Upper lobe of right lung (tissue), 1 donor: ENCODE data around the gene RGMA. TPM values are rescaled to one million over a fixed set of nuclear protein-coding genes. Genes with fewer than 3 reads are reported as not detected.
"Not testable (repeated sequence)": the region's sequence is repeated elsewhere in the genome, so short reads cannot be mapped to it uniquely, and the experiment has no call there.

Source experiments
- ATAC-seq: fragments of 200-7000 bp; cut with Tn5 transposase; one replicate; pipeline ENCODE4 v1.9.1; 2020; ENCODE audit warnings: mild to moderate bottlenecking, moderate library complexity
- DNase-seq: peaks from one replicate; pipeline ENCODE4 v3.0.0-alpha.2; 2020
- H3K27ac ChIP-seq: fragments of 200-600 bp; one replicate; pipeline ENCODE4 v1.8.0; 2022
- H3K27me3 ChIP-seq: fragments of 200-600 bp; one replicate; pipeline ENCODE4 v1.8.0; 2022; ENCODE audit warnings: mild to moderate bottlenecking
- H3K36me3 ChIP-seq: fragments of 200-600 bp; one replicate; pipeline ENCODE4 v1.8.0; 2022
- H3K4me1 ChIP-seq: fragments of 200-600 bp; one replicate; pipeline ENCODE4 v1.8.0; 2022
- H3K4me3 ChIP-seq: fragments of 200-600 bp; one replicate; pipeline ENCODE4 v1.8.0; 2022; ENCODE audit warnings: mild to moderate bottlenecking
- H3K9me3 ChIP-seq: fragments of 200-600 bp; one replicate; pipeline ENCODE4 v1.8.0; 2022
- intact Hi-C: fragments of 100-400 bp; cut with DNase I; formaldehyde crosslinking; loops from one replicate; pipeline ENCODE4 v1.11.0; 2022
- total RNA-seq: library from RNA; stranded (reverse); fragmentation: NEBNext Ultra II Directional; extraction: Animal tissue kit (Norgen Biotek cat#: 25700); gene quantifications from one replicate; pipeline ENCODE4 v1.2.1, GENCODE V29; 2021
- TF ChIP-seq, protein P1 (sequence below): fragments of 200-600 bp; IDR thresholded peaks from one replicate; pipeline ENCODE4 v1.8.0; 2022; ENCODE audit warnings: antibody characterized with exemption
- donor health status: DM: no; HTN: yes; CAD: no; lungs with severe emphysema.

RGMA gene
- total RNA-seq, 1 donor from 2014 or later: 4.1 TPM

GRCh38 chr15:93034512-93034911, 54.5 kb downstream of the RGMA start:
- no peak for ATAC-seq
- intact Hi-C loops: no loop called here
- no peak overlapping the region for H3K4me3 ChIP-seq
- no peaks in the 10 kb centered on the region for H3K27me3 ChIP-seq
- DNase-seq: no peak
- H3K36me3 ChIP-seq: no peaks in the 10 kb centered on the region
- peaks cover 10% of the 10 kb centered on the region for H3K4me1 ChIP-seq
- TF ChIP-seq, protein P1, sequence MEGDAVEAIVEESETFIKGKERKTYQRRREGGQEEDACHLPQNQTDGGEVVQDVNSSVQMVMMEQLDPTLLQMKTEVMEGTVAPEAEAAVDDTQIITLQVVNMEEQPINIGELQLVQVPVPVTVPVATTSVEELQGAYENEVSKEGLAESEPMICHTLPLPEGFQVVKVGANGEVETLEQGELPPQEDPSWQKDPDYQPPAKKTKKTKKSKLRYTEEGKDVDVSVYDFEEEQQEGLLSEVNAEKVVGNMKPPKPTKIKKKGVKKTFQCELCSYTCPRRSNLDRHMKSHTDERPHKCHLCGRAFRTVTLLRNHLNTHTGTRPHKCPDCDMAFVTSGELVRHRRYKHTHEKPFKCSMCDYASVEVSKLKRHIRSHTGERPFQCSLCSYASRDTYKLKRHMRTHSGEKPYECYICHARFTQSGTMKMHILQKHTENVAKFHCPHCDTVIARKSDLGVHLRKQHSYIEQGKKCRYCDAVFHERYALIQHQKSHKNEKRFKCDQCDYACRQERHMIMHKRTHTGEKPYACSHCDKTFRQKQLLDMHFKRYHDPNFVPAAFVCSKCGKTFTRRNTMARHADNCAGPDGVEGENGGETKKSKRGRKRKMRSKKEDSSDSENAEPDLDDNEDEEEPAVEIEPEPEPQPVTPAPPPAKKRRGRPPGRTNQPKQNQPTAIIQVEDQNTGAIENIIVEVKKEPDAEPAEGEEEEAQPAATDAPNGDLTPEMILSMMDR: no peak
- no peaks in the 10 kb centered on the region for H3K9me3 ChIP-seq
- H3K27ac ChIP-seq: no peak overlapping the region

DNA sequence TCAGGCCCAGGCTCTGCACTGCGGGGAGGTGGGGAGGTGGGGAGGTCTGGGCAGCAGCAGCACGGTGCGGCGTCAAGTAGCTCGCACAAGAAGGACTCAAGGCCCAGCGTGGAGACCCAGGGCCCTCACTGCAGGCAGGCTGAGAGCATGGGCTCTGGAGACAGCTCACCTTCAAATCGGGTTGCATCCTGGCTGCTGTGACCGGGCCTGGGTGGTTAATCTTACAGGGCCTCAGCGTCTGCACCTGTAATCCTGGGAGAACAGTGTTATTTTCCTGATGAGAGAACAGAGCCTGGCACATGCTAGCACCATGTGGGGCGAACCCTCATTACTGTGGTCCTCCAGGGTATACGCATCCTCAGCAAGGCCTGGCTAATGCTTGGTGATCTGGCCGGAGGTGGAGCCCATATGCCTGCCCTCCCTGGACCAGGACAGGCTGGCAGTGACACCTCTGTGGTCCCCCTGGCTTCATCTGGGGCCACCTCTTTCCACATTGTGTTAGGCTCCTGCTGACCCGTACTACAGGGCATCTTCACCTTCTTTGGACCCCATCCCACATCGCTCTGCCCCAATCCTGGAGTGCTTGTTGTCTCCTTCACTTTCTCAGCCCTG, 55.5 kb downstream of the RGMA start:
- Histone ChIP-seq H3K27me3 (no peaks in the 10 kb centered on the region), H3K9me3 (no peaks in the 10 kb centered on the region), H3K27ac (no peak overlapping the region), H3K4me1 (peaks cover 19% of the 10 kb centered on the region), H3K4me3 (no peak overlapping the region), H3K36me3 (no peaks in the 10 kb centered on the region)
- DNase-seq: no peak
- TF ChIP-seq, protein P1: no peak
- ATAC-seq: no peak
- intact Hi-C loops: no loop called here

- DNase-seq, intact Hi-C loops: not testable (repeated sequence)
Measured at GRCh38 chr15:93032515-93033206, 56.4 kb downstream of the RGMA start.

GRCh38 chr15:93031557-93032384, 57.2 kb downstream of the RGMA start:
- H3K27me3 ChIP-seq, DNase-seq, H3K27ac ChIP-seq, H3K9me3 ChIP-seq, intact Hi-C loops, ATAC-seq, H3K36me3 ChIP-seq, H3K4me3 ChIP-seq: not testable (repeated sequence)
- H3K4me1 ChIP-seq: peaks cover 36% of the 10 kb centered on the region

More at GRCh38 chr15:93032515-93033206, 56.4 kb downstream of the RGMA start:
- peaks cover 28% of the 10 kb centered on the region for H3K4me1 ChIP-seq
- not testable (repeated sequence) for ATAC-seq, H3K27ac ChIP-seq, H3K9me3 ChIP-seq, H3K4me3 ChIP-seq, H3K36me3 ChIP-seq, H3K27me3 ChIP-seq

GRCh38 chr15:93031103-93031464, 57.9 kb downstream of the RGMA start:
- intact Hi-C loops: no loop called here

GRCh38 chr15:93030430-93031102, 58.4 kb downstream of the RGMA start:
- Histone ChIP-seq H3K36me3 (peaks cover 21% of the 10 kb centered on the region), H3K27me3 (no peaks in the 10 kb centered on the region), H3K27ac (peak overlapping the region; percentile 82), H3K4me1 (peaks cover 45% of the 10 kb centered on the region), H3K9me3 (no peaks in the 10 kb centered on the region), H3K4me3 (no peak overlapping the region)
- ATAC-seq: peak; percentile 77
- no peak for DNase-seq
- TF ChIP-seq, protein P1: peak; percentile 84
- intact Hi-C loops: no loop called here

More at GRCh38 chr15:93031103-93031464, 57.9 kb downstream of the RGMA start:
- Histone ChIP-seq H3K9me3 (no peaks in the 10 kb centered on the region), H3K4me3 (no peak overlapping the region), H3K27me3 (no peaks in the 10 kb centered on the region), H3K36me3 (peaks cover 16% of the 10 kb centered on the region), H3K27ac (no peak overlapping the region), H3K4me1 (peaks cover 42% of the 10 kb centered on the region)
- DNase-seq: no peak
- ATAC-seq: no peak
- TF ChIP-seq, protein P1: no peak
